Measurements from ENCODE around the gene PPP1R3C.

The PPP1R3C gene

GRCh38 chr10:91632671-91633550, at the start of gene PPP1R3C:
TSS of gene PPP1R3C (minus strand) at chr10:91633071. CDS start at chr10:91632969, 102 bp downstream.
- DNase-seq, result peak; percentile 32 to 45

- peak in 1 of 2 experiments; percentile 1 for DNase-seq
These were observed 48.7 kb upstream of the PPP1R3C start for GRCh38 chr10:91681361-91682276.

- no peak for DNase-seq
These were observed 47.6 kb upstream of the PPP1R3C start for GRCh38 chr10:91680487-91680886.

- DNase-seq, result no peak
These were observed 46.4 kb upstream of the PPP1R3C start for GRCh38 chr10:91679296-91679695.

GRCh38 chr10:91677911-91678310, 45.0 kb upstream of the PPP1R3C start:
- no peak for DNase-seq

- DNase-seq, result no peak
These were observed 39.2 kb upstream of the PPP1R3C start for GRCh38 chr10:91672021-91672608.

GRCh38 chr10:91668913-91669312, 36.0 kb upstream of the PPP1R3C start:
- no peak for DNase-seq

GRCh38 chr10:91665842-91666241, 33.0 kb upstream of the PPP1R3C start:
- DNase-seq, result no peak

- no peak for DNase-seq
These were observed 31.6 kb upstream of the PPP1R3C start for GRCh38 chr10:91664426-91664825.

- DNase-seq, result no peak
These were observed 30.1 kb upstream of the PPP1R3C start for GRCh38 chr10:91662993-91663392.

- no peak for DNase-seq
These were observed 20.5 kb upstream of the PPP1R3C start for GRCh38 chr10:91653219-91653870.

- no peak for DNase-seq
These were observed 19.5 kb upstream of the PPP1R3C start for GRCh38 chr10:91652364-91652763.

GRCh38 chr10:91643700-91644099, 10.8 kb upstream of the PPP1R3C start:
- DNase-seq, result no peak

GRCh38 chr10:91642831-91643692, 10.2 kb upstream of the PPP1R3C start:
- DNase-seq, result no peak

GRCh38 chr10:91636892-91637291, 4.0 kb upstream of the PPP1R3C start:
- no peak for DNase-seq

GRCh38 chr10:91635401-91636400, 2.8 kb upstream of the PPP1R3C start:
- DNase-seq, result peak; percentile 5 to 17

GRCh38 chr10:91634898-91635297, 2.0 kb upstream of the PPP1R3C start:
- no peak for DNase-seq

GRCh38 chr10:91634246-91634645, 1.4 kb upstream of the PPP1R3C start:
- no peak for DNase-seq

- DNase-seq, result no peak
These were observed 2.2 kb downstream of the PPP1R3C start for GRCh38 chr10:91630625-91631024.

Data from stimulated activated CD4-positive, alpha-beta T cell treated with anti-CD3 and anti-CD28 coated beads, Interleukin-4, amount 100 ng/mL, for 4 hours (primary cell).